ENCODE measurements around the gene PSEN2.
A peak's percentile ranks its signal among the peaks of the same experiment; 100 is the strongest.
"Not testable (repeated sequence)": the region's sequence is repeated elsewhere in the genome, so short reads cannot be mapped to it uniquely, and the experiment has no call there.

The PSEN2 gene

GRCh38 chr1:226919995-226920394 is 49.6 kb downstream of the PSEN2 start:
- TF ChIP-seq CTCF (IDR thresholded peaks at IDR 0.05; ENCODE audit: low read depth, low read length) = no peak
- no peak overlapping the region for H3K4me3 ChIP-seq (ENCODE audit: low read depth, low read length)

GRCh38 chr1:226920446-226920894 is 50.1 kb downstream of the PSEN2 start:
- no peak for TF ChIP-seq CTCF (IDR thresholded peaks at IDR 0.05; ENCODE audit: low read depth, low read length)
- H3K4me3 ChIP-seq (ENCODE audit: low read depth, low read length) = no peak overlapping the region

GRCh38 chr1:226921504-226921903 is 51.1 kb downstream of the PSEN2 start:
- H3K4me3 ChIP-seq (ENCODE audit: low read depth, low read length) = no peak overlapping the region
- TF ChIP-seq CTCF (IDR thresholded peaks at IDR 0.05; ENCODE audit: low read depth, low read length) = no peak

GRCh38 chr1:226929260-226930111 is 59.1 kb downstream of the PSEN2 start:
- H3K4me3 ChIP-seq (ENCODE audit: low read depth, low read length) = not testable (repeated sequence)

GRCh38 chr1:226934483-226935237 is 64.2 kb downstream of the PSEN2 start:
- TF ChIP-seq CTCF (IDR thresholded peaks at IDR 0.05; ENCODE audit: low read depth, low read length) = no peak
- H3K4me3 ChIP-seq (ENCODE audit: low read depth, low read length) = no peak overlapping the region

GRCh38 chr1:226937940-226938725 is 67.7 kb downstream of the PSEN2 start:
- H3K4me3 ChIP-seq (ENCODE audit: low read depth, low read length) = no peak overlapping the region
- no peak for TF ChIP-seq CTCF (IDR thresholded peaks at IDR 0.05; ENCODE audit: low read depth, low read length)

GRCh38 chr1:226938903-226939437 is 68.6 kb downstream of the PSEN2 start:
- TF ChIP-seq CTCF (IDR thresholded peaks at IDR 0.05; ENCODE audit: low read depth, low read length) = no peak
- H3K4me3 ChIP-seq (ENCODE audit: low read depth, low read length) = peak overlapping the region; percentile 70

Data from WI38 (cell line).